SHP77 (cell line): ENCODE data around the gene PRDX1.
"Not testable (repeated sequence)": the region's sequence is repeated elsewhere in the genome, so short reads cannot be mapped to it uniquely, and the experiment has no call there.

Experiments
- DNase-seq, 2 experiments: peaks; one replicate each; lab custom pipeline; 2025; lab: John Stamatoyannopoulos, UW

The PRDX1 gene

DNA sequence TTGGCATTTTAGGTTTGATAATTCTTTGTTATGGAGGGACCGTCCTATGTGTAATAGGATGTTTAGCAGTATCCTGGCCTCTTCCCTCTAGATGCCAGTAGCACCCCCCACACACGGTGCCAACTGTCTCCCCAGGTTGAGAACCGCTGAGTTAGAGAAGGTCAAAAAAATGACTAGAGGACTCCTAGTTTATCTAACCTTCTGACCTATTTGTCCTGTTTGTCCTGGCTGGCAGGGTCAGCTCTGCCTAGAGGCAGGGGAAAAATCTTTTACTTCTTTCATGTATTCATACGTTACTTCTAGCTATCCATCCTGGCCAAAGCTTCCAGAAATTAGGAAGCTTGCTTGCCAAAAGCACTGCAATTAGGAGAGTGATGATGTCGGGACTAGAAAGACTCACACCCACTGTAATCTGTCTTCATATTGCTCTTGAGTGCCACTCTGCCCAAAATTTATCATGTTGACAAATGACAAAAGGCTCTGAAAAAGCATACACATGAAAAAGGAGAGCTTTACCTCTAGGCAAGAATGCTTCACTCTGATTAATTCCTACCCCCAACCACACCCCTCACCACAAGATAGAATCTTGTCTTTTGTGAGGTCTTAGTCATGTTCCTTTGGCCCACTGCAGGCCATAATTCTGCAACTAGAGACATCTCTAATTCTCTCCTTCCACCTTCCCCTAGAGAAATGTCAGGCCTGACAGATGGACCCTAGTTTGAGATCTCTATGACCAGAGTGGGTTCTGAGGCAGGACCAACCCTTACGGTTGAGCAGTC, 14.5 kb upstream of the PRDX1 start:
- no peak for DNase-seq

DNA sequence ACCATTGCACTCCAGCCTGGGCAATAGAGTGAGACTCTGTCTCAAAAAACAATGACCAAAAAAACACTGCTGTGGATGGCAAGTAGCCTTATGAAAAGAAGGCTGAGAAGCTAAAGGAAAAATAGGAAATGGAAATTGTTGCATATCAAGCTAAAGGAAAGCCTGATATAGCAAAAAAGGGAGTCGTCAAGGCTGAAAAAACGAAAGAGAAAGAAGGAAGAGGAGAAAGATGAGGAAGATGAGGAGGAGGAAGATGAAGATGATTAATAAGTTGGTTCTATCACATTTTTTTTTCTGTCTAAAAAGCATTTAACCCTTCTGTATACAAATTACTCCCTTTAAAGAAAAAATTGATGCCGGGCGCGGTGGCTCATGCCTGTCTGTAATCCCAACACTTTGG, 10.2 kb upstream of the PRDX1 start:
- no peak for DNase-seq

DNA sequence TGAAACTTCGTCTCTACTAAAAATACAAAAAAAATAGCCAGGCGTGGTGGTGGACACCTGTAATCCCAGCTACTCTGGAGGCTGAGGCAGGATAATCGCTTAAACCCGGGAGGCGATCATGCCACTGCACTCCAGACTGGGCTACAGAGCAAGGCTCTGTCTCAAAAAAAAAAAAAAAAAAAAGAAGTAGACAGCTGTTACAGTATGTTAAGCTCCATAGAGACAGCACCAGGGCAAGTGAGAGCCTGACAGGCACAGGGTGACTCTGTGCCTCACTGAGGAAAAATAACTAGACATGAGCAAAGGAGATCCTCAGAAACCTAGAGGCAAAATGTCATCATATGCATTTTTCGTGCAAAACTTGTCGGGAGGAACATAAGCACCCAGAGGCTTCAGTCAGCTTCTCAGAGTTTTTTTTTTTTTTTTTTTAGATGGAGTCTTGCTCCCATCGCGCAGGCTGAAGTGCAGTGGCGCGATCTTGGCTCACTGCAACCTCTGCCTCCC, 9.0 kb upstream of the PRDX1 start:
- DNase-seq = no peak

DNA sequence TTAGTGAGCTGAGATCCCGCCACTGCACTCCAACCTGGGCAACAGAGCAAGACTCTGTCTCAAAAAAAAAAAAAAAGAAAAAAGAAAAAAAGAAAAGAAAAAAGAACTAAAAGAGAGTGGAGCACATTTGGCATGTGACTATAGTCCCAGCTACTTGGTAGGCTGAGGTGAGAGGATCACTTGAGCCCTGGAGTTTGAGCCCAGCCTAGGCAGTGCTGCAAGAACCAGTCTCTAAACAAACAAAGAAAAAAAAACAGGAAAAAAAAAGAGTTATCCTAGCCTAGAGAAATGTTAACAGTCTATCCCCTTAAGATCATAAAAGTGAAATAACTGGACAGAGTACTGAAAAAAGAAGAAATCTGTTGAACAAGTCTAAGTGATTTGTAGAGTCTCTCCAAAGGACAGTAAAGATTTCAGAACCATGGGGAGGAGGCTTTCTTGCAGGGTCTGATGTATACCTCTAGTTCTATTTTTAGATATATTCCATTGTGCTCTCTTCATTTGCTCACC, 4.5 kb upstream of the PRDX1 start:
- DNase-seq = no peak

DNA sequence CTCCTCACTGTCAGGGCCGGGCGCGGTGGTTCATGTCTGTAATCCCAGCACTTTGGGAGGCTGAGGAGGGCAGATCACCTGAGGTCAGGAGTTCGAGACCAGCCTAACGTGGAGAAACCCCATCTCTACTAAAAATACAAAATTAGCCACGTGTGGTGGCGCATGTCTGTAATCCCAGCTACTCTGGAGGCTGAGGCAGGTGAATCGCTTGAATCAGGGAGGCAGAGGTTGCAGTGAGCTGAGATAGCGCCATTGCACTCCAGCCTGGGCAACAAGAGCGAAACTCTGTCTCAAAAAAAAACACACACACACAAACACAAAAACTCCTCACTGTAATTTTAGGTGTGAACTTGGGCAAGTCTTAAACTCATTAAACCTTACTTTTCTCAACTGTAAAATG, 2.3 kb upstream of the PRDX1 start:
- not testable (repeated sequence) for DNase-seq

DNA sequence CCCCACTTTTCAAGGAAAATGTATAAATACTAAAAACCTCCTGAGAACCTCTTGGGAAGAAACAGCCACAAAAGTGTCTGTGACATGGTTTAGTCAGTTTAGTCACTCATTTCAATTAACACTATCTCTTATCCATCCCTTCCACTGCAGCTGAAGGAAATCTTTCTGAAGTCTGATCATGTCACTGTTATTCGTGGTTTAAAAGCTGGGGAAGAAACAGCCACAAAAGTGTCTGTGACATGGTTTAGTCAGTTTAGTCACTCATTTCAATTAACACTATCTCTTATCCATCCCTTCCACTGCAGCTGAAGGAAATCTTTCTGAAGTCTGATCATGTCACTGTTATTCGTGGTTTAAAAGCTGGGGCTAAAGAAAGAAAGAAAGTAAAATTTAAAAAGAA, 1.8 kb upstream of the PRDX1 start:
- DNase-seq = not testable (repeated sequence)

DNA sequence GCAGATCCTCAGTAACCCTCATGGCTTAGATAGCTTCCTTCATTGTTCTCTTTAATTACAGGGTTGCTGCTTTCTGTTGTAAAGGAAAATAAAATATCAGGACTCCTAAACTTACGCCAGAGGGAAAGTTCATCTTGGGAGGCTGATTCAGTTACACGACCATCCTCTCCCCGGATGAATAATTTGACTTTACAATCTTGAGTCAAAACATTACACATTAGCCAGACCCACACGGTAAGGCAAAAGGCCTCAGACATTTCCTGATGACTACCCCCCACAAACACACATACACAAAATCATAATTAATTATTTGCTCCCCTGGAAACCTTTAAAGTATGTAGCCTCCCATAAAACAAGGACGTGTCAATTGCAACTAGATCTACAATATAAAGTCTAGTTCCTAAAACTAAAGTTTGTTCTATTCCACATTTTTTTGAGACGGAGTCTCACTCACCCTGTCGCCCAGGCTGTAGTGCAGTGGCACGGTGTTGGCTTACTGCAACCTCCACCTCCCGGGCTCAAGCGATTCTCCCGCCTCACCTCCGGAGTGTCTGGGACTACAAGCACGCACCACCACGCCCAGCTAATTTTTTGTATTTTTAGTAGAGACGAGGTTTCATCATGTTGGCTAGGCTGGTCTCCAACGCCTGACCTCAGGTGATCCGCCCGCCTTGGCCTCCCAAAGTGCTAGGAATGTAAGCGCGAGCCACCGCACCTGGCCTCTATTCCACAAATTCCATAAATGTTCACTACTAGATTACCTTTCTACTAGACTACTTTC, 830 bp upstream of the PRDX1 start:
- DNase-seq = peak in 1 of 2 experiments; percentile 29

DNA sequence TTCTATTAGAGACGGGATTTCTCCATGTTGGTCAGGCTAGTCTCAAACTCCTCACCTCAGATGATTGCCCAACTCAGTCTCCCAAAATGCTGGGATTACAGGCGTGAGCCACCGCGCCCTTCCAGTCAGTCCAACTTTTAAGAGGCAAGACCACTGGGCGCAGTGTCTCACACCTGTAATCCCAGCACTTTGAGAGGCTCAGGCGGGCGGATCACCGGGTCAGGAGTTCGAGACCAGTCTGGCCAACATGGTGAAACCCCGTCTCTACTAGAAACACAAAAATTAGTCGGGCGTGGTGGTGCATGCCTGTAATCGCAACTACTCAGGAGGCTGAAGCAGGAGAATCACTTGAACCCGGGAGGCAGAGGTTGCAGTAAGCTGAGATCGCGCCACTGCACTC, 1.9 kb downstream of the PRDX1 start:
- DNase-seq = not testable (repeated sequence)

DNA sequence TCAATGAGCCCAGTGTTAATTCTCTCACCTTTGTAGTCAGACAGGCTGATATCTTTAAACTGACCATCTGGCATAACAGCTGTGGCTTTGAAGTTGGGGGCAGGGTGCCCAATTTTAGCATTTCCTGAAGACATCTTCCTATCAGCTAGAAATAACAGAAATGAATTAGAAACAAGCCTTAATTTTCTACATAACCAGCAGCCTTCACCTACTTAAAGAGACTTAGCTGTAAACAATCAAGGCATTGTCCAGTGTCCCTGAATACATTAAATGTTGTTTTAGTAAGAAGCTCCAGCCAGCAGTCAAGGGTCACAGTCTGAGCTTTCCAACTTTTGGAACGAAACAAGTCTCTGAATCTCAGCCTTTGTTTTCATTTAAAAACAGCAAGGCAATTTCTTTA, 2.8 kb downstream of the PRDX1 start:
- no peak for DNase-seq

DNA sequence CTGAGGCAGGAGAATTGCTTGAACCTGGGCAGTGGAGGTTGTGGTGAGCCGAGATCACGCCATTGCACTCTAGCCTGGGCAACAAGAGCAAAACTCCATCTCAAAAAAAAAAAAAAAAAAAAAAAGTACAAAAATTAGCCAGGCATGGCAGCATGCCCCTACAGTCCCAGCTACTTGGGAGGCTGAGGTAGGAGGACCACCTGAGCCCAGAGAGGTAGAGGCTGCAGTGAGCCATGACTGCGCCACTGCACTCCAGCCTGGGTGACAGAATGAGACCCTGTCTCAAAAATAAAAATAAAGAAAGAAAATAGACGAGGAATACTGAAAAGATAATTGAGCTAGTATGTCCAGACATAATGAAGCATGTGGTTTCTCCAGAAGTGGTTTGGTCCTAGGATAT, 3.3 kb downstream of the PRDX1 start:
- DNase-seq = not testable (repeated sequence)

DNA sequence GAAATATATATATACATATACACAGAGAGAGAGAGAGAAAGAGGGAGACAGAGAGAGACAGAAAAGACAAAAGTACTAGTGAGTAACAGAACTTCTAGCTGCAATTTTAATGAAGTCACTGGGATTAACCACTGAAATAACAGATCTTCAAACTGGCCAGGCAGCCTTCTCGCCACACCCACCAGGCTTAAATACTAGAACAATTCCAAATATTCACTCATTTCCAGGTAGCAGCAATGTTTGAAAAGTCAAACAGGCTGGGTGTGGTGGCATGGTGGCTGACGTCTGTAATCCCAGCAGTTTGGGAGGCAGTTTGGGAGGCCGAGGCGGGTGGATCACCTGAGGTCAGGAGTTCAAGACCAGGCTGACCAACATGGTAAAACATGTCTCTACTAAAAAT, 5.2 kb downstream of the PRDX1 start:
- DNase-seq = no peak

DNA sequence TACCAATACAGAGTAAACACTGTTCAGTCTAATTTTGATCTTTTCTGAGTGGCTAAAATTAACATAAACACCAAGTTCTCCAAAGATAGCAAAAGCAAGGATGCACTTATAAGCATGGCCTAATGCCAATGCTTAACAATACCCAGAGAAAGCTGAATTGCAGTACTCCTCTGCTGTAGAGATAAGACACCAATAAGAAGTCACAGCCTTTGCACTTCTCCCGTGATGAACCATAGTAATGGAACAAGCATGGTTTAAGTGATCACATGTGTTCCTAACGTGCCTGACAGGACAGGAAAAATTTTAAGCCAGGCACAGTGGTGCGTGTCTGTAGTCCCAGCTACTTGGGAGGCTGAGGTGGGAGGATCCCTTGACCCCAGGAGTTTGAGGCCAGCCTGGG, 5.6 kb downstream of the PRDX1 start:
- no peak for DNase-seq

DNA sequence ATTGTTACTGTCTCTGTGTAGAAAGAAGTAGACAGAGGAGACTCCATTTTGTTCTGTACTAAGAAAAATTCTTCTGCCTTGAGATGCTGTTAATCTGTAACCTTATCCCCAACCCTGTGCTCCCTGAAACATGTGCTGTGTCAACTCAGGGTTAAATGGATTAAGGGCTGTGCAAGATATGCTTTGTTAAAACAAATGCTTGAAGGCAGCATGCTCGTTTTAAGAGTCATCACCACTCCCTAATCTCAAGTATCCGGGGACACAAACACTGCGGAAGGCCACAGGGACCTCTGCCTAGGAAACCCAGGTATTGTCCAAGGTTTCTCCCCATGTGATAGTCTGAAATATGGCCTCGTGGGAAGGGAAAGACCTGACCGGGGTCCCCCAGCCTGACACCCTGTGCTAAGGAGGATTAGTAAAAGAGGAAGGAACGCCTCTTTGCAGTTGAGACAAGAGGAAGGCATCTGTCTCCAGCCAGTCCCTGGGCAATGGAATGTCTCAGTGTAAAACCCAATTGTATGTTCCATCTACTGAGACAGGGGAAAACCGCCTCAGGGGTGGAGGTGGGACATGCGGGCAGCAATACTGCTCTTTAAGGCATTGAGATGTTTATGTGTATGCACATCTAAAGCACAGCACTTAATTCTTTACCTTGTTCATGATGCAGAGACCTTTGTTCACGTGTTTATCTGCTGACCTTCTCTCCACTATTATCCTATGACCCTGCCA, 8.0 kb downstream of the PRDX1 start:
- DNase-seq = not testable (repeated sequence)

DNA sequence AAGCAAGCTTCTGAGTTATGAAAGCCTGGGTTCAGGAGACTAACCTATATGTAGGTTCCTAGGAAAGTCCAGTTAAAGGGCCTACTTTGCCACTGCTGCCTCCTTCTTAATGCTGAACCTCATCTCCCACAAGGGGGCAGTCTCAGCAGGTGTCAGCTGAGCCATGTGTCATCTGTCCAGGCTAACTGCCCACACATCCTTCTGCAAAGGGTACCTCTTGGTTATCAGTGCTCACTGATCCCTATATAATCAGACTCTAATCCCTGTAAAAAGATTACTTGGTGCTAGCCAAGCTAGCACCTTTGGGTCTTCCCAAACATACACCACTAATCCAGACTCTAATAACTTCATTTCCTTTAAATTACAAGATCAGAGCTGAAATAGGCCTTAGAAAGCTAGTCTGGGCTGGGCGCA, 9.0 kb downstream of the PRDX1 start:
- peak; percentile 40 to 70 for DNase-seq

DNA sequence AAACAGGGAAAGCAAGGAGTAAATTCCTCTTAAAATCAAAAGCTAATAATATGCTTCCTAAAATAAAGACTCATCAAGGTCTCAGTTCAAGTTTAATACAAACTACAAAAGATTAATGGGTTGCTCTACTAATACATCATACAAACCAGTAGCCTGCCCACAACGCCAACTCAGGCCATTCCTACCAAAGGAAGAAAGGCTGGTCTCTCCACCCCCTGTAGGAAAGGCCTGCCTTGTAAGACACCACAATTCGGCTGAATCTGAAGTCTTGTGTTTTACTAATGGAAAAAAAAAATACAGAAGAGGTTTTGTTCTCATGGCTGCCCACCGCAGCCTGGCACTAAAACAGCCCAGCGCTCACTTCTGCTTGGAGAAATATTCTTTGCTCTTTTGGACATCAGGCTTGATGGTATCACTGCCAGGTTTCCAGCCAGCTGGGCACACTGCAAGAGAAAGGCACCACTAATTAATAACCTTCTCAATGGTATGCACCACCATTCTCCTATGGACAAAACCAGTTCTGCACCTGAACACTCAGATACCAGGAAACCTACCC, 10.6 kb downstream of the PRDX1 start:
- no peak for DNase-seq

DNA sequence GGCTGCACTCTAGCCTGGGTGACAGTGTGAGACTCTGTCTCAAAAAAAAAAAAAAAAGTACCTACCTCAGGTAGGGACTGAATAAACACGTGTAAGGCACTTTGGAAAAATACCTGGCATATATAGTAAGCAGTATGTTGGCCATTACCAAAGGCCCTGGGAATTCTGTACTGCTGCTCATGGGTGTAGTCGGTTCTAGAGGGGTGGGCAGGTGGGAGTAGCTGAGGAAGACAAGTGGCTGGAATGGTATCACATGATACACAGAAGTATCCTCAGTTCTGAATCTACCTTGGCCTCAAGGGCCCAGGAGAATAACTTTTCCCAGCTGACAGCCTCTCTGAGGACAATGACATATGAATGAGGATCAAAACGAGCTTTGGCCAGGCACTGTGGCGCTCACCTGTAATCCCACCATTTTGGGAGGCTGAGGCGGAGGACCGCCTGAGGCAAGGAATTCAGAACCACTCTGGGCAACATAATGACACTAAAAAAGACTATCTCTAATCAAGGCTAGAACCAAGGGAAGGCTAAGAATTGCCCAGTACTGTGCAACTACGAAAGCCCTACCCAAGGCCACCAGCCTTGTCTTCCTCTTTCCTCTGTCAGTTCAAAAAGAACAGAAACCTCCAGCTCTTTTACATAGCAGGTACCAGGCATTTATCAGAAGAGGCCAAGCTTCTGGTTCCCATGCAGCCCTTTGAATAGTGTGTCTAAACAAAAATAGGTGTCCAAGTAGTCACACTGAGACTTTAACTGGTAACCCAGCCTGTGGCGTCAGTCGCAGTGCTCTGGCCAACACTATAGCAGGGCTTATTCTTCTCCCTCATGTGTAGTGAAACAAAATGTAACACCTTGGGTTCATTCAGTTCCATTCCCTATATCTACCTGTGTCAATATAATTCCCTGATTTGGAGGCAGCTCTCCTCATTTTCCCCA, 11.4 kb downstream of the PRDX1 start:
- no peak for DNase-seq

DNA sequence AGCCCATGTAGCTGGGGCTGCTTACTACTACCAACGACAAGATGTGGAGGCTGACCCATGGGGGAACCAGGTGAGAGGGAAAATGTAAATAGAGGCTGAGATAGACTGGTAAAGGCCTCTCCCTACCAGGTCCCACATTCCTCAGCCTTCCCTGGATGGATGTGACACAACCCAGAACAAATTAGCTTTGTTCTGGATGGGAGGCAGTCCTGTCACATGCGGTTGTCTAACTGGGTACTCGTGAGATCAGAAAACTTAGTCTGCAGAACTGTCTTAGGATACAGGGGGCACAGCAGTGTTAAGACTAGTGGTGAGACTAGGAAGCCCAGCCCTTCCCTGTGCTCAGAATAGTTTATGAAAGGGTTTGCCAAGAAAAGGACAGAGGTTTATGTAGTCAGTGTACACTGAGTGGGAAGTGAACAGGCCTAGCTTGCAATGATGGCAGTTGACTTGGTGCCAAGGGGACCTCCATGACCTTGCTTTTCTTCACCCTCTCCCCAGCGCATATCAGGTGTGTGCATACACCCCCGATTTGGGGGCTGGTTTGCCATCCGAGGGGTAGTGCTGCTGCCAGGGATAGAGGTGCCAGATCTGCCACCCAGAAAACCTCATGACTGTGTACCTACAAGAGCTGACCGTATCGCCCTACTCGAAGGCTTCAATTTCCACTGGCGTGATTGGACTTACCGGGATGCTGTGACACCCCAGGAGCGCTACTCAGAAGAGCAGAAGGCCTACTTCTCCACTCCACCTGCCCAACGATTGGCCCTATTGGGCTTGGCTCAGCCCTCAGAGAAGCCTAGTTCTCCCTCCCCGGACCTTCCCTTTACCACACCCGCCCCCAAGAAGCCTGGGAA, 13.2 kb downstream of the PRDX1 start:
- DNase-seq = no peak

DNA sequence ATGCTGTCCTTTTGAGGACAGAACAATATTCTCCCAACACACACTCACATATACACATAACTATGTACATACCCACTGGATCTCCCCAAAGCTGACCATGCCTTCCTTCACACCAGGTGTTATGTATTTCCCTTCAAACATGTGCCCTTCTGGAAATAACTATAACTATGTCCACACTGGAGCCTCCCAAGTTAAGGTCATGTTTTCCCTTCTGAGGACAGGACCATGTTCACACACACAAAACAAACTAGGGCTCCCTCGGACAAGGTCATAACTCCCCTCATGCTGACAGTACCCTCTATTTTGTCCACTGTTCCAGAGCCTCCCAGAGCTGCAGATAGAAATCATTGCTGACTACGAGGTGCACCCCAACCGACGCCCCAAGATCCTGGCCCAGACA, 13.8 kb downstream of the PRDX1 start:
- no peak for DNase-seq

DNA sequence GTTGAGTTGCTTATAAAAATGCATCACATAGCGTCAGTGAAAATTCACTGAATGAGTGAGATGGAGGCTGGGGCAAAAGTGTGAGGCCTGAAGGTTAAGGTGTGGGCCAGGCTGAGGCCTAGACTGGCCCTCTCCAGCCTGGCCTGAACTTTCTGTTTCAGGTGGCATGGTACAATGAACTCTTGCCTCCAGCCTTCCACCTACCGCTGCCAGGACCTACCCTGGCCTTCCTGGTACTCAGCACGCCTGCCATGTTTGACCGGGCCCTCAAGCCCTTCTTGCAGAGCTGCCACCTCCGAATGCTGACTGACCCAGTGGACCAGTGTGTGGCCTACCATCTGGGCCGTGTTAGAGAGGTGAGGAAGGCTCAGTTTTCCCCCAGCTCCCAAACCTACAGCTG, 14.5 kb downstream of the PRDX1 start:
- DNase-seq = no peak
